Glutamatergic neuron (in vitro differentiated cells): ENCODE data around the gene PTPRN2. TPM values are rescaled to one million over a fixed set of nuclear protein-coding genes. Genes with fewer than 3 reads are reported as not detected.
"Not testable (repeated sequence)": the region's sequence is repeated elsewhere in the genome, so short reads cannot be mapped to it uniquely, and the experiment has no call there.

Experiments used
- DNase-seq: peaks from one replicate; pipeline ENCODE4 v3.0.0; 2022
- H3K27ac Mint-ChIP-seq: one replicate; pipeline ENCODE4 v1.8.0; 2020; ENCODE audit warnings: mild to moderate bottlenecking, mixed read lengths, inconsistent platforms; ENCODE audit not compliant: unreplicated experiment
- H3K27me3 Mint-ChIP-seq: one replicate; pipeline ENCODE4 v1.8.0; 2020; ENCODE audit warnings: mild to moderate bottlenecking, moderate library complexity, mixed read lengths, inconsistent platforms; ENCODE audit not compliant: unreplicated experiment
- H3K36me3 Mint-ChIP-seq: one replicate; pipeline ENCODE4 v1.8.0; 2020; ENCODE audit warnings: mild to moderate bottlenecking, mixed read lengths, inconsistent platforms; ENCODE audit not compliant: unreplicated experiment
- H3K4me1 Mint-ChIP-seq: one replicate; pipeline ENCODE4 v1.8.0; 2020; ENCODE audit warnings: mild to moderate bottlenecking, low read depth, mixed read lengths, inconsistent platforms; ENCODE audit not compliant: unreplicated experiment
- H3K4me3 Mint-ChIP-seq: one replicate; pipeline ENCODE4 v1.8.0; 2020; ENCODE audit warnings: mild to moderate bottlenecking, mixed read lengths, inconsistent platforms; ENCODE audit not compliant: unreplicated experiment
- H3K9me3 Mint-ChIP-seq: one replicate; pipeline ENCODE4 v1.8.0; 2020; ENCODE audit warnings: mild to moderate bottlenecking, moderate library complexity, mixed read lengths, inconsistent platforms; ENCODE audit not compliant: unreplicated experiment
- CTCF ChIP-seq: fragments of 200-600 bp; sonication (generic); IDR thresholded peaks from one replicate; pipeline ENCODE4 v1.5.0; 2021; ENCODE audit not compliant: partially characterized antibody, unreplicated experiment
- total RNA-seq: library from RNA; stranded (reverse); fragmentation: NEBNext Ultra II Directional; extraction: Animal tissue kit (Norgen Biotek cat#: 25700); gene quantifications from one replicate; pipeline ENCODE4 v1.2.1, GENCODE V29; 2021; ENCODE audit not compliant: unreplicated experiment

PTPRN2 gene
- total RNA-seq, 1 donor from 2014 or later: 49.0 TPM

- H3K36me3 Mint-ChIP-seq: peaks cover 5% of the 10 kb centered on the region
- H3K27me3 Mint-ChIP-seq: no peaks in the 10 kb centered on the region
Observed at GRCh38 chr7:157903296-157903695, 684.3 kb downstream of the PTPRN2 start.

GRCh38 chr7:157901816-157902610, 685.6 kb downstream of the PTPRN2 start:
- H3K4me3 Mint-ChIP-seq, H3K36me3 Mint-ChIP-seq, H3K27me3 Mint-ChIP-seq, DNase-seq, H3K27ac Mint-ChIP-seq: not testable (repeated sequence)
- peaks cover 14% of the 10 kb centered on the region for H3K4me1 Mint-ChIP-seq
- peaks cover 19% of the 10 kb centered on the region for H3K9me3 Mint-ChIP-seq

More at GRCh38 chr7:157903296-157903695, 684.3 kb downstream of the PTPRN2 start:
- Mint-ChIP-seq H3K9me3 (peaks cover 19% of the 10 kb centered on the region), H3K4me3 (no peak overlapping the region), H3K4me1 (peaks cover 14% of the 10 kb centered on the region), H3K27ac (no peak overlapping the region)
- TF ChIP-seq CTCF: no peak
- no peak for DNase-seq

GRCh38 chr7:157901166-157901565, 686.5 kb downstream of the PTPRN2 start:
- no peak overlapping the region for H3K4me3 Mint-ChIP-seq
- H3K27me3 Mint-ChIP-seq: peaks cover 6% of the 10 kb centered on the region

GRCh38 chr7:157900556-157900955, 687.1 kb downstream of the PTPRN2 start:
- Mint-ChIP-seq H3K9me3 (peaks cover 21% of the 10 kb centered on the region), H3K36me3 (peaks cover 6% of the 10 kb centered on the region), H3K4me3 (no peak overlapping the region), H3K27ac (peak overlapping the region; percentile 64), H3K27me3 (peaks cover 6% of the 10 kb centered on the region), H3K4me1 (peaks cover 14% of the 10 kb centered on the region)
- TF ChIP-seq CTCF: no peak
- DNase-seq: no peak

More at GRCh38 chr7:157901166-157901565, 686.5 kb downstream of the PTPRN2 start:
- no peak for TF ChIP-seq CTCF
- H3K36me3 Mint-ChIP-seq: peaks cover 5% of the 10 kb centered on the region
- peaks cover 21% of the 10 kb centered on the region for H3K9me3 Mint-ChIP-seq
- peaks cover 14% of the 10 kb centered on the region for H3K4me1 Mint-ChIP-seq
- H3K27ac Mint-ChIP-seq: no peak overlapping the region
- no peak for DNase-seq

- Mint-ChIP-seq H3K4me3 (no peak overlapping the region), H3K9me3 (peaks cover 23% of the 10 kb centered on the region), H3K27ac (peak overlapping the region; percentile 59), H3K36me3 (peaks cover 12% of the 10 kb centered on the region), H3K27me3 (peaks cover 7% of the 10 kb centered on the region), H3K4me1 (peaks cover 14% of the 10 kb centered on the region)
- no peak for TF ChIP-seq CTCF
- no peak for DNase-seq
Observed at GRCh38 chr7:157900011-157900410, 687.6 kb downstream of the PTPRN2 start.
